HAP-1 (cell line): ENCODE results near the gene FNIP2.
"Not testable (repeated sequence)": the region's sequence is repeated elsewhere in the genome, so short reads cannot be mapped to it uniquely, and the experiment has no call there.

Experiments used
- DNase-seq, 2 experiments: peaks; one replicate each; pipeline ENCODE4 v3.0.0-alpha.2; 2016 to 2020; ENCODE audit warnings: low spot score in 2 of 2
- H3K27me3 ChIP-seq: fragments of 250-450 bp; sonication (Bioruptor Pico); 2 replicates; pipeline ENCODE4 v1.5.1; 2020; ENCODE audit warnings: low read depth, mild to moderate bottlenecking, moderate library complexity
- H3K36me3 ChIP-seq: fragments of 250-450 bp; sonication (Bioruptor Pico); replicated peaks from 2 replicates; pipeline ENCODE4 v1.5.1; 2020; ENCODE audit warnings: mild to moderate bottlenecking
- H3K4me1 ChIP-seq: fragments of 250-450 bp; sonication (Bioruptor Pico); 2 replicates; pipeline ENCODE4 v1.5.1; 2020; ENCODE audit warnings: mild to moderate bottlenecking
- H3K4me3 ChIP-seq: fragments of 250-450 bp; sonication (Bioruptor Pico); 2 replicates; pipeline ENCODE4 v1.5.1; 2020; ENCODE audit warnings: mild to moderate bottlenecking, moderate library complexity
- H3K9me3 ChIP-seq: fragments of 250-450 bp; sonication (Bioruptor Pico); 2 replicates; pipeline ENCODE4 v1.5.1; 2020; ENCODE audit warnings: mild to moderate bottlenecking, moderate library complexity
- in situ Hi-C: fragments of 300-500 bp; cut with MboI; formaldehyde crosslinking; loops from 3 replicates; pipeline ENCODE4 v1.14.3; 2020; ENCODE audit warnings: low sequenced_read_pairs, inconsistent platforms, mixed read lengths

The FNIP2 gene

GRCh38 chr4:158809208-158809607 is 40.4 kb downstream of the FNIP2 start:
- not testable (repeated sequence) for DNase-seq, H3K4me3 ChIP-seq

DNA sequence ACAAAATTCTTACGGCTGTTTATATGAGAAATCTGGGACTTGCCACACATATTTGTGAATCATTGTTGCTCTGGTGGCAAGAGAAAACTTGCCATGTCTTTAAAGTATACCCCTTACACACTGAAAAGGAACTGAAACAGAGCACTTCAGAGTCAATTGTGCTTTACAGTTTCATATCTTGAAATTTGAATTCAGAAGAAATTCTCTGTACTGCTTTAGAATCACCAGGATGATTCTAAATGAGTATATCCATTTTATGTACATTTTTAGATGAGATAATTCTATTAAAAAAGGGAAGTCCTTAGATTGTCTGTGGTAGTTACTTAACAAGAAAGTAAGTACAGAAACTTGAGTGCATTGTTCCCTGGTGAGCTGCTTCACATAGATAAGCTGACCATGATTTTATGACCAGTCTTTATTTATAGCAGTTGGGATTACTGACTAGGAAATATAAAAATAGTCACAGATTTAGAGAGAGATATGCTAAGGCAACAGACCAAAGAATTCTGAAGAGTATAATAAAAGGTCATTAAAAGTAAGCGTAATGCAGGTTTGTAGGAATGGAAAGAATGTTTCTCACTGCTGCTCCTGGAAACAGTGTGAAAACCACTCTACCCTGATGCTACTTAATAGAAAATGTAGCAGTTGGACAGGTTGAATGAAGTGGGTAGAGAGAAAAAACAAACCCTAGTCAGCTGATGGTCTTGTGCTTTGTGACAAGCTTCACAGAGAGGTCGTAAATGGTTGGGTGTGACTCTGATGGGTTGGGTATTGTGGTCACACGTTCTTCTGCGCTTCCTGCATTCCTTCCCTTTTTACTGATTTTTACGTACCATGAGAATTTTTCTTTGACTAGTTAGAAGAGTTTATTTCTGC is 41.0 kb downstream of the FNIP2 start:
- Histone ChIP-seq H3K27me3 (no peaks in the 10 kb centered on the region), H3K9me3 (no peaks in the 10 kb centered on the region), H3K4me3 (no peak overlapping the region), H3K36me3 (no peaks in the 10 kb centered on the region), H3K4me1 (peaks cover 33% of the 10 kb centered on the region)
- in situ Hi-C loops: no loop called here
- peak; percentile 34 to 84 for DNase-seq

More at GRCh38 chr4:158809208-158809607, 40.4 kb downstream of the FNIP2 start:
- H3K36me3 ChIP-seq, H3K27me3 ChIP-seq, in situ Hi-C loops, H3K9me3 ChIP-seq: not testable (repeated sequence)
- peaks cover 33% of the 10 kb centered on the region for H3K4me1 ChIP-seq

DNA sequence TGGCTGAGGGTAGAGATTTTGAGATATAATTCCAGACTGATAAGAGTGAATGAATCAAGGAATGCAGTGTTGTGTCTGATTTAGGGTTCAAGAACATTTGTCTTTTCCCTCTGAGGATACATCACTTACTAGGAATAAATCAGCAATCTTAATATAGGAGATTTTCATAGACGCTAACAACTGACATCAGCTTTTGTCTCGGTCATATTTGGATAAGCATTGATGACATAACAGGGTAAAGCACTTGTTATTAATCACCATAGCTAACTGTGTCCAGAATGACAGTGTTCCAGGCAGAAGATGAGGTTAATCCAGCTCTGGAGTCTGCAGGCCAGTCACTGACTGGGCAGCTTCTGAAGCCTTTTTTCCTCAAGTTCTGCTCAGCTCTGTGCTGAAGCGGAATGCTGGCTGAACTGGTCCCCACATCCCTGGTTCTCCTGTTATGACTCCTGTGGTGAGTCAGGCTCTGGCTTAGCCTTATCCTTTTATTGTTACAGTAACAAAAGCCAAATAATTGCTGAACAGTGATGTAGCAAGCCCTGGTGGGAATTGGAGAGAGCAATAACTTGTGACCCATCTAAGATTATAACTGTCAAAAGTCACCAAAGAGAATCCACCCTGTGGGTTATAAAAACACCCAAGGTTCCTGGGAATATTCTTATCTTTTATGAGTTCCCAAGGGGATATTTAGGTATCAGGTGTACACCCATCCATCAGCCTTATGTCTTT is 41.8 kb downstream of the FNIP2 start:
- no peak overlapping the region for H3K4me3 ChIP-seq
- peaks cover 26% of the 10 kb centered on the region for H3K4me1 ChIP-seq
- H3K9me3 ChIP-seq: no peaks in the 10 kb centered on the region
- no peaks in the 10 kb centered on the region for H3K27me3 ChIP-seq
- no peaks in the 10 kb centered on the region for H3K36me3 ChIP-seq
- in situ Hi-C loops: no loop called here
- DNase-seq: peak; percentile 73 to 87

DNA sequence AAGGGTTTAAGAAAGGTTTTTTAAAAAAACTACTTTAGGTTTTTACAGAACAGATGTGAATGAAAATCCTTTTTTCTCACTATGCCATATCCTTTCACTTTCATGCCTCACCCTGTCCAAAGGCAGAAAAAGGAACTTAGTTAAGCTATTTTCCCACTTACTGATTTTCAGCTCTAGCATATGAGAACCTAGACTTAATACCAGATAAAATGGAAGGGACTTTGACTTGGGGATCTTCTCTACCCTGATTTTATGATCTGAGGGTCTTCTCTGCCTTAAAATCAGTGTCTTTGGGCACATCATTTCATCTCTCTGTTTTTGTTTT is 42.4 kb downstream of the FNIP2 start:
- Histone ChIP-seq H3K9me3 (no peaks in the 10 kb centered on the region), H3K27me3 (no peaks in the 10 kb centered on the region), H3K4me1 (peaks cover 24% of the 10 kb centered on the region), H3K4me3 (no peak overlapping the region), H3K36me3 (no peaks in the 10 kb centered on the region)
- in situ Hi-C loops: no loop called here
- DNase-seq: no peak

DNA sequence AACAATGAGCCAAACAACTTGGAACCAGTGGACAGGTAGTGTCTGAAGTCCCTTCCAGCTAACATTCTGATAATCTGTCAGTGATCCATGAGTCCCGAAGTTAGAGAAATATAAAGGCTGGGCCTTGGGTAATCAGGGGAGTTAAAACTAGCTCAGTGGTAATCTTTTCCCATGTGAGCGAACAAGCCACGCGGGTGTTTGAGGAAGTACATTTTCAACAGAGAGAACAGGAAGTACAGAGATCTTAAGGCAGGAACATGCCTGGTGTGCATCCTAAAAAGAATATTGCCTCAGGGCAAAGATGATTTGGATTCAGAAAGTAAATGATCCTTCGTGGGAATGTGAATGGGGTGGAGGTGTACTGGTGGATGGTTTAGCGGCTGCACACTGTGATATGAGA is 42.9 kb downstream of the FNIP2 start:
- no peaks in the 10 kb centered on the region for H3K36me3 ChIP-seq
- in situ Hi-C loops: no loop called here
- H3K4me3 ChIP-seq: no peak overlapping the region
- H3K27me3 ChIP-seq: no peaks in the 10 kb centered on the region
- DNase-seq: no peak
- peaks cover 19% of the 10 kb centered on the region for H3K4me1 ChIP-seq
- no peaks in the 10 kb centered on the region for H3K9me3 ChIP-seq

DNA sequence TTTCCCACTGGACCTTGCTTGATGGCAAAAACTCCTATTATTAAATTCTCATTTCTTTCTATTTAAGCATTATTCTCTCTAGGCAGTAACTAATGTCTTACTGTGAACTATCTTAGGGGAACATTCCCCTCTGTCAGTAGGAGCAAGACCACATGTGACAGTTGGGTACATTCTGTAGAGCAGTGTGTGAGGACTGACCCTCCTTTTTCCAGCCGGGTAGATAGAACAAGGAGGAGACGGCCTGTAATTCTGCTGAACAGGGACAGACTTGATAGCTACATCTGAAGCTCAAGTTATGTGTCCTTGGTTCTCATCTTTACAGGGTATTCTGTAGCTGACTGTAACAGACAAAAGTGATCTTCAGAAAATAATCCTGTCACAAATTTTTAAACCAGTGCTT is 43.3 kb downstream of the FNIP2 start:
- Histone ChIP-seq H3K9me3 (no peaks in the 10 kb centered on the region), H3K36me3 (no peaks in the 10 kb centered on the region), H3K4me3 (no peak overlapping the region), H3K4me1 (peaks cover 19% of the 10 kb centered on the region), H3K27me3 (no peaks in the 10 kb centered on the region)
- no peak for DNase-seq
- in situ Hi-C loops: no loop called here

DNA sequence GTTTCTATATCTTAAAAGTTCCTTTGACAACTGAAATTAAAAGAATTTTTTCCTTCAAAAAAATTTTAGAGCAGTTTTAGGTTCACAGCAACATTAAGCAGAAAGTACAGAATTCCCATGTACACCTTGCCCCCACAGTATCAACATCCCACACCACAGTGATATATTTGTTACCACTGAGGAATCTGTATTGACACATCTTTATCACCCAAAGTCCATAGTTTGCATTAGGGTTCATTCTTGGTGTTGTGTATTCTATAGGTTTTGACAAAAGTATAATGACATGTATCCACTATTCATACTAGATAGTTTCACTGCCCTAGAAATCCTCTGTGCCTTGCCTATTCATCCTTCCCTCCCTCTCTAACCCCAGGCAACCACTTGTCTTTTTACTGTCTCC is 43.7 kb downstream of the FNIP2 start:
- Histone ChIP-seq H3K4me1 (peaks cover 19% of the 10 kb centered on the region), H3K9me3 (no peaks in the 10 kb centered on the region), H3K4me3 (no peak overlapping the region), H3K27me3 (no peaks in the 10 kb centered on the region), H3K36me3 (no peaks in the 10 kb centered on the region)
- in situ Hi-C loops: no loop called here
- DNase-seq: no peak

GRCh38 chr4:158813113-158813512 is 44.3 kb downstream of the FNIP2 start:
- H3K36me3 ChIP-seq: no peaks in the 10 kb centered on the region
- no peak overlapping the region for H3K4me3 ChIP-seq
- no peaks in the 10 kb centered on the region for H3K27me3 ChIP-seq
- peaks cover 23% of the 10 kb centered on the region for H3K4me1 ChIP-seq
- H3K9me3 ChIP-seq: no peaks in the 10 kb centered on the region
- DNase-seq: no peak
- in situ Hi-C loops: no loop called here

GRCh38 chr4:158814207-158814606 is 45.4 kb downstream of the FNIP2 start:
- H3K4me1 ChIP-seq: peaks cover 27% of the 10 kb centered on the region
- in situ Hi-C loops: no loop called here
- no peaks in the 10 kb centered on the region for H3K36me3 ChIP-seq
- no peaks in the 10 kb centered on the region for H3K9me3 ChIP-seq
- no peaks in the 10 kb centered on the region for H3K27me3 ChIP-seq
- H3K4me3 ChIP-seq: no peak overlapping the region
- no peak for DNase-seq

DNA sequence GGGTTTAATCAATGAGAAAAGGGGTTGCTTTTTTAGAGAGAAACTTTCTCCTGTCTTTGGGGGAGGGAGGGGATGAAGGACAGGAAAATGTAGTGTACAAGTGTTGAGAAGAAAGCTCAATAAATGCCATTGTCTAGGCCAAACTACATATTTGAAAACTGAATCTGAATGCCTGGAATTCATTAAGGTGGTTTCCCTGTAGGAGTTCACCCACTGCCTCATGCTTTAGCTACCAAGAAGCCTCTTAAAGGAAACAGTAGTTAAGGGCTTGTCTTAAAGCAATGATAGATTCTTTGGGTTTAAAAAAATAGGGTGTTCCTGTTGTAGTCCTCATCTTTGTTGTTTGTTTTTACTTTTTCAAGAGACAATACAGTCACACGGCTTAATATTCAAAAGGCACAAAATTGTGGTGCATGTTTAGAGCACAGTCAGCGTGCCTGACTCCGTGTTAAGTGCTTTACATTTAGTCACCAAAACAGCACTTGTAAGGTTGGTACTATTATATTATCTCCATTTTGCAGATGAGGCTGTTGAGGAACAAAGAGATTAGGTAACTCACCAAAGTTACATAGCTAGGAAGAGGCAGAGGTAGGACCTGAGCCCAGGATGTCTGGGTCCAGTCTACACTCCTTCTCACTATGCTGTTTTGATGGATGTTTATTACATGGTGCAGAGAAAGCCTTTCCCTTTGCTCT is 46.0 kb downstream of the FNIP2 start:
- in situ Hi-C loops: no loop called here
- no peak for DNase-seq

DNA sequence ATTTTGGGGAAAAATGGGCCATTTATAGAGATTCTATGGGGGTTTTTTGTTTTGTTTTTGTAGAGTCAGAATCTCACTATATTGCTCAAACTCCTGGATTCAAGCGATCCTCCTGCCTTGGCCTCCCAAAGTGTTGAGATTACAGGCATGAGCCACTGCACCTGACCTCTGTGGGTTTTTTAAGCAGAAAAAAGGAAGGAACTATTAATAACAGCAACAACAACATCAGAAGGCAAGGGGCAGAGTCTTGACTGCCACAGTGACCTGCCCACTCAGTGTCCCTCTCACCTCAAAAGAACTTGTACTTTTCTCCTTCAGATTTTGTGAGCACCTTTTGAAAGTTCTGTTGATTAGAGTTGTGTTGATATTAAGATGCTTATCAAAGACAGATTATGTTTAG is 48.1 kb downstream of the FNIP2 start:
- no peak for DNase-seq
- no peaks in the 10 kb centered on the region for H3K36me3 ChIP-seq
- in situ Hi-C loops: no loop called here
- H3K27me3 ChIP-seq: no peaks in the 10 kb centered on the region
- no peaks in the 10 kb centered on the region for H3K9me3 ChIP-seq
- H3K4me1 ChIP-seq: peaks cover 8% of the 10 kb centered on the region
- H3K4me3 ChIP-seq: no peak overlapping the region

More for the DNA sequence above, 46.0 kb downstream of the FNIP2 start:
- peaks cover 22% of the 10 kb centered on the region for H3K4me1 ChIP-seq
- H3K27me3 ChIP-seq: no peaks in the 10 kb centered on the region
- no peaks in the 10 kb centered on the region for H3K9me3 ChIP-seq
- H3K36me3 ChIP-seq: no peaks in the 10 kb centered on the region
- no peak overlapping the region for H3K4me3 ChIP-seq

DNA sequence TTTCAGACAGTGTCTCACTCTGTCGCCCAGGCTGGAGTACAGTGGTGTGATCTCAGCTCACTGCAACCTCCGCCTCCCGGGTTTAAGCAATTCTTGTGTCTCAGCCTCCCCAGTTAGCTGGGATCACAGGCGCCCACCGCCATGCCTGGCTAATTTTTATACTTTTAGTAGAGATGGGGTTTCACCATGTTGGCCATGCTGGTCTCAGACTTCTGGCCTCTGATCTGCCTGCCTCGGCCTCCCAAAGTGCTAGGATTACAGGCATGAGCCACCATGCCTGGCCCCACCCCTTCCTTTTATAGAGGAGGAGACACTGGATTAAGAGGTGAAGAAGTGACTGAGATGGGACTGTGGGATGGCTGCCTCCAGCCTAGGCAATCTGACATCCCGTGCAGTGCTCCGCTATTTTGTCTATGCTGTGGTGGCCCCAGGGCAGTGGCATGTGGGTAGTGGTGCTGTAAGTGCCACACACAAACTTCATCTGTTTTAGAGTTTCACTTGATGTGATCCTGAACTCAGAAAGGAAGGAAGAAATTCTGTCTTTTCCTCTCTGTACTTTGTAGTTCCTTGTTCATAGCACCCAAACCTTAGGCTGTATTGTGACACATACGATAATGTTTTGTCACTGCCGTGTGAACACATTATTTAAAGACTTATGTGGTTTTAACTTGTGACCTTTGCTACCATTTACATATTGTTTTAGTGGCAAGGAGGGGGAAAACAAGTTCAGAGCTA is 48.9 kb downstream of the FNIP2 start:
- Histone ChIP-seq H3K4me1 (peaks cover 8% of the 10 kb centered on the region), H3K9me3 (no peaks in the 10 kb centered on the region), H3K27me3 (no peaks in the 10 kb centered on the region), H3K4me3 (no peak overlapping the region), H3K36me3 (no peaks in the 10 kb centered on the region)
- in situ Hi-C loops: no loop called here
- no peak for DNase-seq

DNA sequence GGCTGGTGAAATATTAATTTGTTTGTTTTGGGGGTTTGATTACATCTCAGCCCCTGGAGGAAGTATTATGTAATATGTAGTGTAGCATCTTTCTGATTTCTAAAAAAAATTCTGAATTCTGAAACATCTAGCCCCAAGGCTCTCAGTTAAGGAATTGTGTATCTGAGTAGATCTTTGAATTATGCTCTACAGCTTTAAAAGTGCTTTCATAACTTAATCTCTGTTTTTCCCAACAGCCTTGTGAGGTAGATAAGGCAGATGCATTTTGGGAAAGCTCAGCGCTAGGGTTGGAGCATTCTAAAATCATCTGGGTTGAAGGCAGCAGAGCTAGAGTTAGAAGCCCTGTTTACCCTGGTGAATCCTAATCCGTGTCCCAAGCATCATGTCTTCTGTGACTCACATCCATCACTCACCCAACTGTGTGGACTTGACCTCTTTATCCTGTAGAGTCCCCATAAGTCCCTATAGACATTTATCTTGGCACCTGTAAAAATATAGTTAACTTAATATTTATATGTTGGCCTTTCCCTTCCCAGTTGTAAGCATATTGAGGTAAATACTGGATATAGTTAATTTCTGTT is 49.8 kb downstream of the FNIP2 start:
- Histone ChIP-seq H3K4me1 (peaks cover 8% of the 10 kb centered on the region), H3K36me3 (no peaks in the 10 kb centered on the region), H3K27me3 (no peaks in the 10 kb centered on the region), H3K9me3 (no peaks in the 10 kb centered on the region), H3K4me3 (no peak overlapping the region)
- no peak for DNase-seq
- in situ Hi-C loops: no loop called here
